ENCODE data around the gene PNKD.

PNKD gene

GRCh38 chr2:218273908-218274249 lies 3.6 kb downstream of the PNKD start:
- no peak for DNase-seq

DNA sequence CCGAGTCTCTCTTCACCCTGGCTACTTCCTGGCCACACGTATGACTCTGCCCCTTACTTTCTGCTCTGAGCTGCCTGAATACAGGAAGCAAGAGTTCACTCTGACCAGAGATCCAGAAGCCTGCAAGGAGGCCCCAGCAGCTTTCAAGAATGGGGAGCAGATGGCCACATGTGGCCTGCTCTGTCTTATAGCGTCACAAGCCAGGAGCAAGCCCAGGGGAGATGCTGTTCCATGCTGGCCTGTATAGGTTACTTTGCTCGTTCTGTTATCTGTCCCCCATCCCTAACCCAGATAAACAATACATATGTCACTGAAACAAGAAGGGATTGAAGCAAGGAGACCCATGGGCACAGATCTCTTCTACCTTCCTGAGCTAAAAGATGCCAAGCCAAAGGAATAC lies 4.3 kb downstream of the PNKD start:
- no peak for DNase-seq

GRCh38 chr2:218275371-218276072 lies 5.2 kb downstream of the PNKD start:
- DNase-seq, result no peak

DNA sequence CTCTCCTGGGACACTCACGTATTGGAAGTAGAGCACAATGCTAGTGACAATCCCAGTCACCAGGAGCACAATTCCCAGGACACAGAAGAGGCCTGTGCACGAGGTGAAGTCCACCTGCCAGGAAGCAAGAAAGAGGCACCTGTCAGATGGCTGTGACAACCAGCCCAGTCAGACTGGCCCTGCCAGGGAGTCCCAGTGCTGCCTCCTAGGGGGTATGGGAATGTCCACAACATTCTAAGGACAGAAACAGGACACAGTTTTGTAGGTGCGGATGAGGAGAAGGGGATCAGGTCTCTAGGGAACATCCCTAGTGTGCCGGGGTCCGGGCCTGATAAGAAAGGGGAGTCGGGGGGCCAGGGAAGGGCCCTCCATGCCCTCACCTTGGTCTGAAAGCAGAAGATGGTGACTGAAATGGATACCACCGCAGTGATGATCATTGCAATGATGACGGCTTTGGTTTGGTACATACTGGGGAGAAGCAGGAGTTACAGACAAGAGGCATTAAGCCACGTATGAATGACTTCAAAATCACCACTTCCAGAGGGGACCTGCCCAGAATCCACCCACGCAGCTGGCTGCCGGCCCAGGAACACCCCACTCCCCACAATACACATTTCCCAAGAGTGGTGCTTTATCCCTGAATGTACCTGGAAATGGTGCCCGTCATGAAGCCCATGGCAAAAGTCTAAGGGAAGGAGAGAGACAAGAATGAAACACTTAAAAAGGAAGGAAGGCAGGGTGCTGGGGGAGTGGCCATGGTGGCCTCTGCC lies 6.9 kb downstream of the PNKD start:
- no peak for DNase-seq

GRCh38 chr2:218277921-218278320 lies 7.6 kb downstream of the PNKD start:
- DNase-seq, result no peak

GRCh38 chr2:218278531-218279360 lies 8.4 kb downstream of the PNKD start:
- DNase-seq, result no peak

DNA sequence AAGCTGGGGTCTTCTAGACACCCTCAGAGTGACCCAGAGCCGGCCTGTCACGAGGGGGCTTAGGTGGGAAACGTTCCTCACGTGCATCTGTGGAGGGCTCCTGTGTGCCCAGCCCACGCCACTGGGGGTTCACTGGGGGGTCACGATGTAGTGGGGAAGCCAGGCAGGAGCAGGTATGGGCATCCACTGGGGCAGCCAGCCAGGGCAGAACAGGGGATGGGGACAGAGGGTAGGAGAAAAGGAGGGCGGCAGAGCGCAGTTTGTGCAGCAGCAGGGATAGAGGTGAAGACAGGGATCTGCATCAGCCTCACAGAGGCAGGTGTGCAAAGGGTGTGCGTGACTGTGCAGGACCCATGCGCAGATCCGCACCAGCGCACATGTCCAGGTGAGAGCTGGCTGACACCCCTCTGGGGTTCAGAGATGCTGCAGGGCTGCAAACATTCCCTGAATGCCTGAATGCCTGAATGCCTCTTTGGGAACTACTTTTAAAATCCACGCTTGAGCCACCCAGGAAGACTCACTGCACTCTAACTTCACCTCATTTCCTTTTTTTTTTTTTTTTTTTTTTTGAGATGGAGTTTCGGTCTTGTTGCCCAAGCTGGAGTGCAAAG lies 10.0 kb downstream of the PNKD start:
- DNase-seq, result no peak

GRCh38 chr2:218281449-218281848 lies 11.1 kb downstream of the PNKD start:
- DNase-seq, result no peak

- DNase-seq, result no peak
These were observed 12.1 kb downstream of the PNKD start for GRCh38 chr2:218282173-218282991.

DNA sequence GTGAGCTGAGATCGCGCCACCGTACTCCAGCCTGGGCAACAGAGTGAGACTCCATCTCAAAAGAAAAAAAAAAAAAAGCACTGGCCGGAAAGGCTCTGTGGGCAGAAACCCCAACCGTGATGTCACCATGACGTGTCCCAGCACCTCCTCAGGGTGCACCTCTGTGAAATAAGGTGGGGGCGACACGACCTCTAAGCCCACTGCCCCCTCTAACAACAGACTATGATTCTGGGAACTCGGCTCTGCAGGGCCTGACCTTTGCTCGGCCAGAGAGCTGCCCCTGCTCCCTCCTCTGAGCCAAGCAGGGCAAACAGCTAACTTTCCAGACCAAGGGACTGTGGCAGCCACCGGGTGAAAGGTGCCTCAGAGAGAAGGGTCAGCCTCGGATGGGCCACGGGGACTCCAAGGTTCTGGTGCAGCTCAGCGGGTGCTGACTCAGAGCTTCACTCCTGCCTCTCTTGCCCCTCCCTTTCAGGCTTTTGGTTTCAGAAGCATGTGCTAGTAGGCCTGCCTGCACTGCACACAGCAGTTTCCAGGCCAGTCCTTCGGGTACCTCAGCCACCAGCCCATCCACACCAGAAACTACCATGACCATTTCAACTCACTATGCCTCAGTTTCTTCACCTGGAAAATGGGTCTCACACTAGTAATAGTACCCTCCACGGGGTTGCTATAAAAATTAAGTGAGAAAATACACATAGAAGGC lies 13.9 kb downstream of the PNKD start:
- DNase-seq, result peak; percentile 64

DNA sequence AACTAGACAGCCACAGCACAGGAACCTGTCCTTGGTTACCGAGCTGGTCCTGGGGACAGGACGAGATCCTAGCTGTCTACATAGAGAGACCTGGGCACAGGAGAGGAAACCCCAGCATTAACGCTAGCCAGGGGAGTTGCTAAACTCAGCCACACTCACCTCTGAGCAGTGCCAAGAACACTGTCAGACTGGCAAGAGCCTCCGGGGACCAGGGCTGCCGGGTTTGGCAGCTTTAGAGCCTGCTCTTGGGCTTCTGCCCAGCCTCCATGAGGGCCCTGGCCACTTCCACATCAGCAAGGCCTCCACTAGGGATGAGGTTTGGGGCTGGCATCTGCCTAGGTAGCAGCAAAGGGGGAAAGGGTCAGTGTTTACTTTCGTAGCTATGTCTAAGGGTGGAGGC lies 15.3 kb downstream of the PNKD start:
- no peak for DNase-seq

DNA sequence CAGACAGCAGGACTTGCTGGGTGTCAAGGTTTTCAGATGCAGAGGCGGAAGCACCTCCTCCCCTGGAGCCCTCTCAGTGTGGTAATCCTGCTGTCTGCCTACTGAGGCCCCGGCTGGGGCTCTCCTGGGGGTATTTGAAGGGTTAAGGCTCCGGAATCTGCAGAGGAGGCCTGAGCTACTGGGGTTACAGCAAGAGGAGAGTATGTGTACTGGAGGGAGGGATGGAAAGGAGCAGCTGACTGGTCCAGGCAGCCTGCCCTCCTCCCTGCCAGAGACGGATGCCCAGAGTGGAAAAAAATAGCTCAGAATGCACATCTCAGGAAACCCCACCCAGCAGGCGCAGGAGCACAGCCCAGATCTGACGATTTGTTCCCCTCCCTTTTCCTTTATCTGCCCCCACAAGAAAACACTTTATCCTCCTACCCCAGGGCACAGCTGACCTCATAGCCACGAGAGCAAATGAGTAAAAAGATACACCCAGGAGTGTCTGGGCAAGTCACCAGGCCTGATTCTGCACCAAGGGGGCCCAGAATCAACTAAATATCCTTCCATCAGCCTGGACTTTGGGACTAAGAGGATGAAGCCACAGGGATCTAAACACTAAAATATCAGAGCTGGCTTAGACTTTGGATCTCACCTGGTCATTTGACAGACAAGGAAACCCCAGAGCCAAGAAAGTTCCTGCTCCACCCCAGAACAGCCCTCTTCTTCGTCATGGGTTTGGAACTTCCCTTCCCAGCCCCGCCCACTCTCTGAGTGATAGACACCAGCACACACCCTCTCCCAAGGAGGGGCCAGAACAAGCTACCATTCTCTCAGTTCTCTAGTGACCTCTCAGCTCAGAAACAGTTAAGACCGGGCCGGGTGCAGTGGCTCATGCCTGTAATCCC lies 16.5 kb downstream of the PNKD start:
- DNase-seq, result peak; percentile 83

DNA sequence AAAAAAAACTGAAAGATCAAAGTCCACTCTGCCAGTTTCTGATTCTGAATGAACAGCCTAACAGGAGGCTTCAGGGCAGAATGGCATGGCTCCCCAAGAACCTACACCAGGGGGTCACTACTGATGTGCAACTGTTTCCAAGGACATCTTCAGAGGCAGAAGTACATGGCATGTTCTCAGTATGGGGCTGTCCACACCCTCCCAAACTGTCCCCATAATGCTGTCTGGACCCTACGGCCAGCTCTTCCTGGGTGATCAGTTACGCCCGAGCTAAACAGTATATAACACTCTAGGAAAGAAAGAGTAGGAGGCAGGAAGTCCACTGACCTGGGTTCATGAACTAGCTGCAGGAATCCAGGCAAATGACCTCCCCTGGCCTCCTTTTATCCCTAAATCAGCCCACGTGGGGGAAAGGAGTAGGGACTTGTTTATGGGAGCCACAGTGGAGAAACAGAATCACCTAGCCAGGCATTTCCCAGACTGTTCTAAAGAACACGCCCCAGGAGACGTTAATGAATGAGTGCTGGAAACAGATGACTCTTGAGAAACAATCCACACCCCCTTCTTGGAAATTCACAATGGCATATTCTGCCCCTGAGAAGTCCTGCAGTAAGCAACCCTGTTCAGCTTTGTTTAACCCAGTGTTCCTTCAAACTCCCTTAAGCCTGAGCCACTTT lies 19.5 kb downstream of the PNKD start:
- DNase-seq, result no peak

- peak; percentile 38 for DNase-seq
These were observed 20.3 kb downstream of the PNKD start for GRCh38 chr2:218290316-218291261.

GRCh38 chr2:218291318-218292047 lies 21.2 kb downstream of the PNKD start:
- no peak for DNase-seq

- peak; percentile 73 for DNase-seq
These were observed 22.0 kb downstream of the PNKD start, which contains the start of gene TMBIM1 for GRCh38 chr2:218292048-218293014. TMBIM1 (minus strand) TSS chr2:218292503; CDS start chr2:218282141, 10,362 bp downstream.
